Urothelium cell line (cell line): ENCODE measurements around the gene CDC42BPB.
"Not testable (repeated sequence)": the region's sequence is repeated elsewhere in the genome, so short reads cannot be mapped to it uniquely, and the experiment has no call there.

Experiments used
- DNase-seq: peaks from one replicate; pipeline ENCODE4 v3.0.0; 2011; ENCODE audit warnings: low spot score, mixed read lengths
- FAIRE-seq: peaks from 2 replicates; lab custom pipeline; 2011; peaks lifted over from hg19 to GRCh38; lab: Jason Lieb, UNC

CDC42BPB gene

DNA sequence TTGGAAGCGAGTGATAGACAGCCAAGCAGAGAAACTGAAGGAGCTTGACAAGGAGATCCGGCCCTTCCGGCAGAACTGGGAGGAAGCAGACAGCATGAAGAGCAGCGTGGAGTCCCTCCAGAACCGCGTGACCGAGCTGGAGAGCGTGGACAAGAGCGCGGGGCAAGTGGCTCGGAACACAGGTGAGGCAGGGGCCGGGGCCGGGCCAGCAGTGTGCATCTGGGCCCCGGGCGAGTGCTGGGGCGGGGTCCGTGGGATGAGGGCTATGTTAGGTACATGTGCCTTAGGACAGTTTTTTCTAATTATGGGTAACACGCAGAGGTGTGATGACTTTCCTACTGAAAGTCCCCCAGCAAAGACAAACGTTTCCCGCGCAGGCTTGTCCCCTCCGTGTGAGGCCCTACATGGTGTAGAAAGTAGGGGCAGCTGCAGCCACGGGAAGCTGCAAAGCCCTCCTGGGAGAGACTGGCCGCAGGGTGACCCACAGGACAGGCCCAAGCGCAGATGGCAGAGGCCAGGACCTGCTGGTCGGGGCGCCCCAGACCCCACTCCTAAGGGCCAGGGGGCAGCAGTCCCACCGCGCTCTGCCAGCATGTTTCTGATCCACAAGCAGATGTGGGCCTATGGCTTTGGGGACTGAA is 154.0 kb downstream of the CDC42BPB start:
- DNase-seq (no peak), FAIRE-seq (no peak)

DNA sequence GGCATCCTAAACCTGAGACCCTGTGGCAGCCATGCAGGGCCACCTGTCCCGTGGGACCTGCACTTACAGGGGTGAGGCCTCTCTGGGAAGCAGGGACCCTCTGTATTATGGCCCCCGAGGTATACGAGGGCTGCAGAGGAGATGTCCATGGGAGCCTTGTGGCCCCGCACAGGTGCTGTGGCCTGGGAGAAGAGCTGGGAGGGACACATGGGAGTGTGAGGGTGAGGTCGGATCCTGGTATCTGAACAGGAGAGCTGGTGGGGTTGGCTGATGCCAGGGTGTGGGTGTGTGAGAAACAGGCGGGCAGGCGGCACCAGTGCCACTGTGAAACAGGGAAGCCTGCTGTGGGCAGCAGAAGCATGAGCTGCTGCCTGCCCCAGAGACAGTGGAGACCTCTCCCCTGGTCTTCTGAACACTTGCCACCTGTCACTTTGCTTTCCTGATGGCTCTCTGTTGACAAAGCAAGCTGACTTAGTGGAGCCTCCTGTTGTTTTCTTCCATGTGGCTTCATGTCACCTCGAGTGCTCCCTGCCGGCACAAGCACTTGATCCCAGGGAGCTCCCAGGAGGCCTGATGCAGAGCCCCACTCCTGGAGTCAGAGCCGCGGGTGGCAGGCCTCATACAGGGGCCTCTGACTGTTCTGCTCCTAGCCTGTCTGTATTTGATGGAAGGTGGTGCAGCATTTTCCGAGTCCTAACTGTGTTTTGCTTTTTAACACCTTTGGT is 154.7 kb downstream of the CDC42BPB start:
- DNase-seq (no peak), FAIRE-seq (no peak)

DNA sequence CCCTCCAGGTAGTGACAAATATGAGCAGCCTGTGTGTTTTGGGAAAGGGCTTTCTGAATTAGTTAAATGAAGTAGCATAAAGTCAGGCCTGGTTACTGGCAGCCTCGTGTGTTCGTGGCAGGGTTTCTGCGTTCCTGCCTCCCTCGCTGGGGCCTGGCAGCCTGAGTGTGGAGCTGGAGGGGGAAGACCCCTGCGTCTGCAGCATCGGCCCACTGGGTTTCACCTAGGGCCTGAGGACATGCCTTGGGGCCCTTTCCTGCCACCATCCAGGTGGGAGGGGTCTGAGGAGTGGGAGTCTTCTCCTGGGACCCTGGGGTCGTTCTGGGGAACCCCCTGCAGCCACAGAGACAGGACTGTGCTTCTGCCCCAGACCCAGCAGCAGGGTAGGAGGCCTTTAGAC is 155.3 kb downstream of the CDC42BPB start:
- DNase-seq (no peak), FAIRE-seq (no peak)

DNA sequence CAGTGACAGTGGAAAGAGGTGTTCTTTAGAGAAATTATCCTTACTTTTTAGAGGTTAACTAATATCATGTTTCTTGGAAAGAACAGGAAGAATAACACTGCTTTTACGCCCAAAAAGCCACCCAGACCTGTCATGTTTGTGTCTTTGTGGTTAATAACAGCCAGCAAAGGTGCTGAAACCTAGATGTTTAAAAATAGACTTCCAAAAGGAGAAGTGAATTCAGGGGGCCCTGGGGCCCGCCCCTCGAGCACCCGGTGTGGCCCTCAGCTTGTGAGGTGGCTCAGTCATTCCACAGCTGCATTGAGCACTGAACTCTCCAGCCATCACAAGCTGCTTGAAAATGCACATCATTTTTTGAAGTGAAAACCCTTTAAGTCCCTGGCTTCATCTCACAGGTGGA is 155.7 kb downstream of the CDC42BPB start:
- no peak for FAIRE-seq
- no peak for DNase-seq

DNA sequence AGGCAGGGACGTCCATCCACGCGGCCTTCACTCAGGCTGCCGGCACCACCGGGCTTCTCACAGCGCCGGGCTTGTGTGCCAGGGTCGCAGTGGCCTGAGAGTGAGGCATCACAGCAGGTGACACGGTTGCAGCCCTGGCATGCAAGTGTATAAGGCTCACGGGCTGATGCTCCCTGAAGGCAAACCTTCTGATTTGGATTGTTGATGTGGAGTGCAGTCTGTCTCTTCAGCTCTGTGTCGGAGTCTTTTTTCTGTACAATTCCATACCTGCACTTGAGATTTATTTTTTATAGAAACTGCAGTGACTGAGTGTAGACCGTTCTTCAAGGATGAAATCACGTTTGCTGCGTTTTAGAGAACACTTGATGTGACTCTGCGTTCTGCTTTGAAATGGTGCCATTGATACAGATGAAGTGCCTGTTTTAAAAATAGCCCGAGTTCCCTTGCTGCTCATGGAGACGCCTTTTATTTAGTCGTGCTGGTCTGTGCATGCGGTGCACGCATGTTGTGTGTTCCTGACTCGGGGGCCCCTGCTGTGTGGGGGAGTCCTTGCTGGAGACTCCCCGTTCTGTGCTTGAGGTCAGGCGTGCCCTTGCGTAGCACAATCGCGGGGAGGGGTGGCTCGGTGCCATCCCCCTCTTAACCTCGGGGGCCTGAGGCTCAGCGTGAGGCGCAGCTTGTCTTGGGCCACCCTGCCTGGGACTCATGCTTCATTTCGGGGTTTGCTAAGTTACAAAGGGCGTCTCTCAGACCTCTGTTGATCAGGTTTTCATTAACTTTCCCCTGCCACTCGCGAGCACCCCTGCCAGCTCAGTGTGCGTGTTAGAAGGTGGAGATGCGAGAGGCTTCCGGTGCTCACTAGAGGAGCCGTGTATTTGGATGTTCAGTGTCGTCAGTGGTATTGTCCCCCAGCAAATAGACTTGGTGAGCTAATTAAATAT is 156.4 kb downstream of the CDC42BPB start:
- FAIRE-seq: no peak
- DNase-seq: no peak

DNA sequence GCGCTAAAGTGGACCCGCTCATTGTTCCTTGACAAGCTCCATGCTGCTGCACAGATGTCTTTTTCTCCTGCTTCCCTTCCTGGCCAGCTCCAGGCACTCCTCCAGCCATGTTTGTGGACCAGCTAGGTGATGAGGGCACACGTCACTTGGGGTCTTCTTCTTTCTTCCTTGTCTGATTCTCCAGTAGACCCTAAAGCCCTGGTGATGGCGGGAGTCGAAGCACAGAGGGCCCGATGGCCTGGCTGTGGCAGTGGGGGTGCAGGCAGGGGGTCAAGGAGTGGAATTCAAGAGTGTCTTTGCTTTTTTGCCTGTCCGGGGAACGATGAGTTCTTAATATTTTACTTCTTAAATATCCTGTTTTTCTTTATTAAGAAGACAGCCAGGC is 157.8 kb downstream of the CDC42BPB start:
- DNase-seq: no peak
- FAIRE-seq: no peak

DNA sequence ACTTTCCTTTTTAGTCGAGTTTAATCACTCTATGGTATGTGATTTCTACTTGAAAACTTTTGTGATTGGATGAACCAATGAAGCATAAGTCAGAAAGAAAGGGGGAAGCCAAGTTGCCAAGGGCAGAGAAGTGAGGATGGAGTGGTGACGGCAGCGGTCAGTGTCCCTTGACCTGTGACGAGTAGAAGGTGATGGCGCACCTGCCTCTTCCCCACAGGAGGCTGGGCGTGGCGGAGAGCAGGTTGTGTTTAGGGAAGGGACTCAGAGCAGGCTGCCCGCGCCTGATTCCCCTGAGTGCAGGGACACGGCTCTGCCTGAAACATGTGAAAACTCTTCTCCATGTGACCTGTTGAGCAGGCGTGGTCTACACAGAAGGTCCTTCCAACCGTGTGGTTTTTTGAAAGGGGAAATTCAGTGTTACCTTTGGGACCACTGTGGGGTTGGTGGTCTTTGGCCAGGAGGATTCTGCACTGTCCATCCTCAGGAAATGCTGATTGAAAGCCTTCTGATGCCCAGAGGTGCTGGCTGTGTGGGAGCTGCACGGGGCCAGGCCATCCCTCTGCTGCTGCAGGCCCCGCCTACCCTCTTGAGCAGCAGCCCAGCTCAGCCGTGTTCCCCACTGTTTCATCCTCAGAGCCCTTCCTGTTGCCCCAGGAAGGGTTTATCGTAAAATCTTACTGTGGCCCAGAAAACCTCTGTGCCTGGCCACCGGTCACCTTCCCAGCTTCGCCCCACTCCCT is 158.4 kb downstream of the CDC42BPB start:
- DNase-seq (no peak), FAIRE-seq (no peak)

DNA sequence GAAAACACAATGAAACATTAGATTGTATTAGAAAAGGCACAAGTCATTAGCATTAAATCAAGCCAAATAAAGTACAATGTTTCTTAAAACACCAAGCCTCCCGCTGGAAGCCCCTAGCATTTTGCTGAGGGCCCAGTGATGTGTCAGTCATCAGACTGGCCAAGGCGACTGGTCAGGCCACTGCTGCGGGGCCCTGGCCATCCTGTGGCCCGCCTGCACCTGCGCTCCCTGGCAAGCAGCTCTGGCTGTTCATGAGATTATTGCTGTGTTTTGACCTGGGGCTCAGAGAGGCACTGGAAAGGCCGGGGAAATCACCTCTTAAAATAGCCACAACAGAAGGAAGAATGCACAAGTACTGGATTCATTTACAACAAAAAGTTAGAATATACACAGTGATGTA is 159.1 kb downstream of the CDC42BPB start:
- DNase-seq: no peak
- FAIRE-seq: no peak

DNA sequence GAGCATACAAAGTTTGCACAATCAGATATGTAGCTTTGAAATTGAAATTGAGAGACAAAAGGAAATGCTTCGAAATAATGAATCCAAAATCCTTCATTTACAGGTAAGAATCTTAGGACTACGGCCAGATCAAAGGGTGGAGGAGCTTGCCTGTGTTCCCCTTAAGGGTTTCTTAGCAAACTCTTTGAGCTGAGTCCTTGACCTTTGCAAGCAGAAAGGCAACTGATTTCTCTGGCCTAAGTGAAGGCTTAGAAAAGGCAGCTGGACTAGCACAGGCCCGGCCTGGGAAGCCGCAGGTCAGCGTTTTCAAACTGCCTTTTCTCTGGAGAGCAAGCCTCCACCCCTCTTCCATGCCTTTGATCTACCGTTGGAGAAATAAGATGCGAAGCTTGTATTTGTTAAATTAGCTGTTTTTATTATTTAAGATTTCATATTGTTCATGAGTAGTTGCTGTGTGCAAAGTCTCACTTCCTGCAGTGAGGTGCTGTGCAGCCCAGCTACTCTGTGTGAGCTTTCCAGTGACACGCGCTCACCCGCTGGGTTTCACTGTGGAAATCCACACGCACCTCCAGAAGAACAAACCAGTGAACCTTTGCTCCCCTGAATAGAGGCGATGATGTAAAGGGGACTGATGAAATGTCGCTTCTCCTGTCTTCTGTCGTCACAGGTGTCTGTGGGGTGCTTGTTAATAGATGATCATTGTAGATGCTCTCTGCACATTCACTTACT is 159.9 kb downstream of the CDC42BPB start:
- no peak for DNase-seq
- no peak for FAIRE-seq

DNA sequence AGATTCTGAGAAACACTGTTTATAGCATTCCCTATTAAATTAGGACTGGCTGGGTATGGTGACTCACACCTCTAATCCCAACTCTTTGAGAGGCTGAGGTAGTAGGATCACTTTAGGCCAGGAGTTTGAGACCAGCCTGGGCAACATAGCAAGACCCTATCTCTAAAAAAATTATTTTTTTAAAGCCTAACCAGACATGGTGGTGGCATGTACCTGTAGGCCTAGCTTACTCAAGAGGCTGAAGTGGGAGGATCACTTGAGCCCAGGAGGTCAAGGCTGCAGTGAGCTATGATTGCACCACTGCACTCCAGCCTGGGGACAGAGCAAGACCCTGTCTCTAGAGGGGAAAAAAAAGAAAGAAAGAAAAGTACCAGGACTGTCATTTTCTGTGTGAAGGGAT is 160.6 kb downstream of the CDC42BPB start:
- DNase-seq, FAIRE-seq: not testable (repeated sequence)

DNA sequence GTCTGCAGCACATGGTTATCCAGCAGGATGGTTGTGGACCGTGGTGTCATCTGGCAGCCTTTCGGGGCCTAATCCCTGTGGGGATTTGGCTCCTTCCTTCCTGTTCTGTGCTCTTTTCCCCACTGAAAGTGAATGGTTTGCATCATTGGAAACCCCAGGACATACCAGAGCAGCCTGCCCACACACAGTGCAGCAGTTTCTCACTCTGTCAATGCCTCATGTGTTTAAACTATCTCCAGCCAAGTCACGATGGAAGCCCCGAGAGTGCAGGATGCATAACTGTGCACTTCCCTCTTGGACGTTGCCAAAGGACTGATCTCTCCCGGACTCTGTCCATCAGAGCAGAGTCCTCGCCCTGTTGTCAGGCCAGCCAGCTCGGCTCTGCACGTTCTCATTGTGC is 163.9 kb downstream of the CDC42BPB start:
- DNase-seq (no peak), FAIRE-seq (no peak)

DNA sequence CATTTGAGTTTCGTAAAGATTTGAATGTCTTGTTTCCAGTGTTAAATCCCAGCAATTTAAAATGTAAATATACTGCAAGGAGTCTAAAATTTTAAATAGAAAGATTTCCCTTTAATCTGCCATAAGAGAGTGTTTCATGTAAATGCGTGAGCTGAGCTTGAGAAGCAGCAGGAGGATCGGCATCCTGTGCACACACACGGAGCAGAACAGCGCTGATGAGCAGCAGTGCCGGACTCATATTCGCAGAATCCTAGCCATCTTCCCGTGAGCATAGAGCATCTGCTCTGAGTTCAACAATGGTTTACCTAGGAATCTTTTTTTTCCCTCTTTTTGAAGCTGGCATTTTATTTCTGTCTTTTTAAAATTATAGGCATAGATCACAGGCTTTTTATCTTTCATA is 164.7 kb downstream of the CDC42BPB start:
- no peak for DNase-seq
- no peak for FAIRE-seq

DNA sequence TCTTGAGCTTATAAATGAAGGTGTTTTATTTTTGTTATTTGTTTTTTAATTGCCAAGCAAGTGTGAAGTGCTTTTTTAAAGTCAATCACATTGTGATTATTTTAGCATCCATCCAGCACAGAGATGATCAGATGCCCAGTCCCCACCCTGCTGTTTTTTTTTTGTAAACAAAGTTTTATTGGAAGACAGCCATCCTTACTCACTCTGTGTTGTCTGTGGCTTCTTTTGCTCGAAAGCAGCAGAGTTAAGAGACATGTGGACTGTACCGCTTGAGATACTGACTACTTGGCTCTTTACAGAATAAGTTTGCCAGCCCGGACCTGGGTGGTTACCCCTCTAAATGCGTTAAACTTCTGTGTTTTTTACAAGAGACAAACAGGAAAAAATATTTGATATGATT is 165.8 kb downstream of the CDC42BPB start:
- FAIRE-seq (no peak), DNase-seq (no peak)

DNA sequence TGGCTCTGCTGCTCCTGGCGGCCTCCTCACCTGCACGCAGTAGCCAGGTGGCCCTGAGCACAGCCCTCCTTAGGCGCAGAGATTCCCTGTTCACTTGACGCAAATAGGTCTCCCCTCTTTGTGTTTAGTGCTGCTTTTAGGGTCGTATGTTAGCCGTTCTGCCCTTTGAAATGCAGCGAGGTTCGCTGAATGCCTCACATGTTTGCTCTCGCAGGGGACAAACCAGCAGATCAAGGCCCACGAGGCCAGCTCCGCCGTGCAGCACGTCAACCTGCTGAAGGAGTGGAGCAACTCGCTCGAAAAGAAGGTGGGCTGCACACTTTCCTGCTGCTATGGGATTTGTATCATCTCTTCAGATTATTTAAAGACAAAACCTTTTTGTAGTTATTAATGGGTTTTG is 166.2 kb downstream of the CDC42BPB start:
- DNase-seq: no peak
- FAIRE-seq: no peak

DNA sequence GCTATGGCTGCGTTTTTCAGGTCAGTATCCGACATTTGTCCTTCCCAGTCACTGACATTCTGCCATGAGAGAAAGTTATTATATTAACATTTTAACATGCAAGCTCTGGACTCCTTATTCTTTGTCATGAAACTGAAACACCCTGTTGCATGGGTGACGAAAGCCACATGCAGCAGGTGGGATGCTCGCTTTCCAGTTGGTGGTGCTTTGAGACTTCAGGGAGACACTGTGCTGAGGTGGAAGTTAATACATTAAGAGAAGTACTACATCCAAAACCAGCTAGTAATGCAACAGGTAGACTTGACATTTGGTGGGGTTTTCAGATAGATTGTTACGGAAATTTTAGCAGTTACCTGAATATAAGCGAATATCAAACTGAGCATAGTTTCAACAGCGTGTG is 167.7 kb downstream of the CDC42BPB start:
- no peak for FAIRE-seq
- DNase-seq: no peak

DNA sequence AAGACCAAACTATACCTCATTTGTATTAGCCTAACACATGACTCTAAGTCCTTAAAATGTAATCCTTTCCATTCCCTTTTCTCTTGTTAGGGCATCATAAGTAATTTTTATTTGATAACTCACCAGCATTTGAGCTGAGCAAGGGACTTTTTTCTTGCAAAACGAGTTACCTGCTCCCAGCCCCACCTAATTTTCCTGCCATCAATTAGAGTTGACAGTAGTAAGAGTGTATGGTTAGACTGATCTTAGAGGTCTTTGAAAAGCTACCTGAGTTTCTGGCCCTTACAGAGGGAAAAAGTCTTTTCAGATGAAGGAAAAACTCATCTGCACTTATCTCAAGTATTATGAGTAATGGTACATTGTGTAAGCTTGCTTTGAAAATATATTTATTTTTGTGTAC is 168.6 kb downstream of the CDC42BPB start:
- DNase-seq (no peak), FAIRE-seq (no peak)

DNA sequence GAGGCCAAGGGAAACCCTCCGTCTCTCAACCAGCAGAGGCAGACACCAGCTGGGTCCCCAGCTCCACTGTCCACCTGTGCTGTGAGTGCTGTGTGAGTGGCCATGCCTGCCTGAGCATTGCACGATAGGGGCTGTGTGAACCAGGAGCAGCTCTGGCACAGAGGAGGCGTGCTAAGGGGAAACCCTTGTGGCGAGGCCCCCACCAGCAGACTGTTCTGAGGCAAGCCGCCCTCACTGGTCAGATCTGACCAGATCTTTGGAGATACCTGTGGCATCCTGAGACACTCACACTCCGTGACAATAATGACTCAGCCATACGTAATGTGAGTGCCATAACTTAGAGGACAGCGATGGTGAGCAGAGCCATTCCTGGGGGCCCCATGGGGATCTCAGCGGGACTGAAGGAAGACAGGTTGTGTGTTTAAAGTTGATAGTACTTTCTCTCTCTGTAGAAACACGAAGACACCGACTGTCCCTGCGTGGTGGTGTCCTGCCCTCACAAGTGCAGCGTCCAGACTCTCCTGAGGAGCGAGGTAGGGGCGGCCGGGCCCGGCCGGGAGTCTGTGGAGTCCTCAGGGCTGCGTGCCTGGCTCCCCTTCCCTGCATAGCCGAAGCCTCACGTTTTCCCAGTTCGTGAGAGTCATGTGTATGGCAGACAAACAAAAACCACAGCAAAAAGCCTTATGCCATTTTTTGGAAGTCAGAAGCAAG is 171.5 kb downstream of the CDC42BPB start:
- FAIRE-seq: no peak
- no peak for DNase-seq

DNA sequence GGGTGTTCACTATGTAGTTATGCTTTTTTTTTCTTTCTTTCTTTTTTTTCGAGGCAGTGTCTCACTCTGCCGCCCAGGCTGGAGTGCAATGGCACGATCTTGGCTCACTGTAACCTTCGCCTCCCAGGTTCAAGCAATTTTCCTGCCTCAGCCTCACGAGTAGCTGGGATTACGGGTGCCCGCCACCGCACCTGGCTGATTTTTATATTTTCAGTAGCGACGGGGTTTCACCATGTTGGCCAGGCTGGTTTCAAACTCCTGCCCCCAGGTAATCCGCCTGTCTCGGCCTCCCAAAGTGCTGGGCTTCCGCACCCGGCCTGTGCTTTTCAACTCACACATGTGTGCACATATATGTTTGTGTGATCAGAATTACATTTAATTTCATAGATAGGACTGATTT is 173.8 kb downstream of the CDC42BPB start:
- DNase-seq: no peak
- FAIRE-seq: no peak

DNA sequence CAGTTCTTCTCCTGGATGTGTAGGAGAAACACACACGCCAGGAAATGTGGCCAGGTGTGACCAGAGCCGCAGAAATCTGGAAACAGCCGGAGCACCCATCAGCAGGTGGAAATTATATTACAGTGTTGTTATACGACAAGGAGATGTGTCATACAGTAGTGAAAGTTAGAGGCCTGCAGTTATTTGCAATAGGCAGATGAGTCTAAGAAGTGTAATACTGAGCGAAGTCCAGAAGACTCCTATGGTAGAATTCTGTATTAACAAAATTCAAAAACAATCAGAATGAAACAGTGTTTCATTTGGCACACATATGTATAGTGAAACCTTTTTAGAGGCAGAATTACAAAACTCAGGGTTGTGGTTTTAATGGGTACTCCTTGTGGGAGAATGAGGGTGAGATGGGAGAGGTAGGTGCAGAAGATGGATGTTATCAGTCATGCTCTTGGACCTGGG is 174.2 kb downstream of the CDC42BPB start:
- no peak for DNase-seq
- FAIRE-seq: no peak
